Keratinocyte (primary cell): Measurements from ENCODE around the gene H3-3A.

Experiments
- EZH2 ChIP-seq: IDR thresholded peaks from one replicate; pipeline ENCODE4 v1.6.1; 2012; ENCODE audit warnings: inconsistent platforms, mild to moderate bottlenecking, low read length, moderate library complexity
- TF ChIP-seq, protein P1 (sequence below), 3 experiments: IDR thresholded peaks in 1 of 3; conservative IDR thresholded peaks in 1 of 3; optimal IDR thresholded peaks in 1 of 3; 2 replicates in 2 of 3; 3 replicates in 1 of 3; pipeline versions ENCODE3 to v1.5.1; 2011; ENCODE audit warnings: low read length in 3 of 3, mild to moderate bottlenecking in 3 of 3, moderate library complexity in 2 of 3, control low read depth in 1 of 3, inconsistent platforms in 1 of 3; ENCODE audit not compliant: insufficient read depth in 2 of 3; ENCODE audit errors: extremely low read depth in 1 of 3

DNA sequence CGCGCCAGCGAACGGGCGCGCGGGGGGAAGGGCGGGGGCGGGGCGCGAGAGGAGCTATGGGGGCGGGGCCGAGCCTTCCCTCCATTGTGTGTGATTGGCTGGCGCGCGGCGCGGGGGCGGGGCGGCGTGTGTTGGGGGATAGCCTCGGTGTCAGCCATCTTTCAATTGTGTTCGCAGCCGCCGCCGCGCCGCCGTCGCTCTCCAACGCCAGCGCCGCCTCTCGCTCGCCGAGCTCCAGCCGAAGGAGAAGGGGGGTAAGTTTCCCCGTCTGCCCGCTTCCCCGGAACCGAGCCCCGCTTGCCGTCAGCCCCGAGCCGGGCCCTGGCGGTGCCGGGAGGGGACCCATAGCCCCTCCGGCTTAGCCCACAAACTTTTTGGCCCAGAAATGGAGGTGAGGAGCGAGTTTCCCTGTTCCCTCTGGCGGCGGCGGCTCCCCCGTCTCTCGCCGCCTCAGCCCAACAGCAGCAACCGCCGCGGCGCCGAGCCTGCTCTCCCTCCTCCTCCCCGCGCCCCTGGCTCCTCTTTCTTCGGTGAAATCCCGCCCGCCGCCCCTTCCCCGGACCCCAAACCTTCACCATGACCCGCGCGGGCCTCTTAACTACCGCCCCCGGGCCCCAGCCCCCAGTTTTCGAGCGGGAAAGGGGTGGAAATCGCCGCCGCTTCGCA lies at the start of gene H3-3A:
- TF ChIP-seq, protein P1, sequence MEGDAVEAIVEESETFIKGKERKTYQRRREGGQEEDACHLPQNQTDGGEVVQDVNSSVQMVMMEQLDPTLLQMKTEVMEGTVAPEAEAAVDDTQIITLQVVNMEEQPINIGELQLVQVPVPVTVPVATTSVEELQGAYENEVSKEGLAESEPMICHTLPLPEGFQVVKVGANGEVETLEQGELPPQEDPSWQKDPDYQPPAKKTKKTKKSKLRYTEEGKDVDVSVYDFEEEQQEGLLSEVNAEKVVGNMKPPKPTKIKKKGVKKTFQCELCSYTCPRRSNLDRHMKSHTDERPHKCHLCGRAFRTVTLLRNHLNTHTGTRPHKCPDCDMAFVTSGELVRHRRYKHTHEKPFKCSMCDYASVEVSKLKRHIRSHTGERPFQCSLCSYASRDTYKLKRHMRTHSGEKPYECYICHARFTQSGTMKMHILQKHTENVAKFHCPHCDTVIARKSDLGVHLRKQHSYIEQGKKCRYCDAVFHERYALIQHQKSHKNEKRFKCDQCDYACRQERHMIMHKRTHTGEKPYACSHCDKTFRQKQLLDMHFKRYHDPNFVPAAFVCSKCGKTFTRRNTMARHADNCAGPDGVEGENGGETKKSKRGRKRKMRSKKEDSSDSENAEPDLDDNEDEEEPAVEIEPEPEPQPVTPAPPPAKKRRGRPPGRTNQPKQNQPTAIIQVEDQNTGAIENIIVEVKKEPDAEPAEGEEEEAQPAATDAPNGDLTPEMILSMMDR (optimal IDR thresholded peaks at IDR 0.05 in 1 of 3, IDR thresholded peaks at IDR 0.05 in 1 of 3, conservative IDR thresholded peaks at IDR 0.05 in 1 of 3; ENCODE audit: extremely low read depth in 1 of 3, insufficient read depth in 2 of 3, low read length in 3 of 3), result no peak
- TF ChIP-seq EZH2, result no peak
